Spleen (tissue), 11 donors: ENCODE results near the gene GTF3C6. TPM values are rescaled to one million over a fixed set of nuclear protein-coding genes. Genes with fewer than 3 reads are reported as not detected.
A peak's percentile ranks its signal among the peaks of the same experiment; 100 is the strongest.

Experiments used
- DNase-seq: peaks from one replicate; pipeline ENCODE4 v3.0.0-alpha.2; 2020
- H3K27ac ChIP-seq, 8 donors: fragments of 200-600 bp; sonication (generic) in 7 of 8; 1 replicate in 4 of 8; 2 replicates in 4 of 8; pipeline versions ENCODE4 v1.5.0 to v1.8.0; 2016 to 2021; ENCODE audit warnings: inconsistent platforms in 4 of 8, mild to moderate bottlenecking in 4 of 8, moderate library complexity in 1 of 8
- H3K27me3 ChIP-seq, 7 donors: fragments of 200-600 bp; sonication (generic) in 6 of 7; replicated peaks in 1 of 7; 1 replicate in 4 of 7; 2 replicates in 3 of 7; pipeline versions ENCODE4 v1.5.0 to v1.8.0; 2016 to 2021; ENCODE audit warnings: inconsistent platforms in 3 of 7, mild to moderate bottlenecking in 1 of 7
- H3K36me3 ChIP-seq, 6 donors: fragments of 200-600 bp; sonication (generic) in 5 of 6; 1 replicate in 4 of 6; 2 replicates in 2 of 6; pipeline versions ENCODE4 v1.5.0 to v1.8.0; 2016 to 2021; ENCODE audit warnings: inconsistent platforms in 2 of 6
- H3K4me1 ChIP-seq, 6 donors: fragments of 200-600 bp; sonication (generic) in 5 of 6; 1 replicate in 3 of 6; 2 replicates in 3 of 6; pipeline versions ENCODE4 v1.5.0 to v1.8.0; 2016 to 2021; ENCODE audit warnings: inconsistent platforms in 3 of 6
- H3K4me3 ChIP-seq, 8 donors: fragments of 200-600 bp; sonication (generic) in 7 of 8; 1 replicate in 4 of 8; 2 replicates in 4 of 8; pipeline versions ENCODE4 v1.5.0 to v1.8.0; 2016 to 2021; ENCODE audit warnings: inconsistent platforms in 4 of 8, mild to moderate bottlenecking in 4 of 8, moderate library complexity in 2 of 8
- H3K9me3 ChIP-seq, 8 donors: fragments of 200-600 bp; sonication (generic) in 7 of 8; 1 replicate in 4 of 8; 2 replicates in 4 of 8; pipeline versions ENCODE4 v1.5.0 to v1.8.0; 2016 to 2021; ENCODE audit warnings: inconsistent platforms in 4 of 8
- CTCF ChIP-seq, 11 experiments: fragments of 200-600 bp in 7 of 11; fragments of 450-650 bp in 4 of 11; sonication (generic) in 4 of 11; IDR thresholded peaks in 8 of 11; conservative IDR thresholded peaks in 3 of 11; 1 replicate in 7 of 11; 2 replicates in 4 of 11; pipeline versions ENCODE4 v1.4.0 to v1.8.0; 2016 to 2021; ENCODE audit warnings: antibody characterized with exemption in 11 of 11, inconsistent platforms in 4 of 11, mild to moderate bottlenecking in 1 of 11
- POLR2A ChIP-seq, 3 donors: fragments of 450-650 bp; IDR thresholded peaks; one replicate each; pipeline ENCODE4 v1.5.1; 2017; ENCODE audit warnings: antibody characterized with exemption in 3 of 3, mild to moderate bottlenecking in 1 of 3
- POLR2AphosphoS5 ChIP-seq, 3 donors: sonication (generic); formaldehyde crosslinking; IDR thresholded peaks; one replicate each; pipeline ENCODE4 v1.5.1; 2017; ENCODE audit warnings: antibody characterized with exemption in 3 of 3
- WGBS, 5 donors: extraction: QIAGEN DNeasy Blood & Tissue Kit in 3 of 5; methylation state at CpG; one replicate each; pipeline versions ENCODE4 v1.1.5 to v1.1.7; 2013 to 2018; 5-methylcytosine and 5-hydroxymethylcytosine counted together
- intact Hi-C: fragments of 100-400 bp; cut with DNase I; formaldehyde crosslinking; loops from one replicate; pipeline ENCODE4 v1.15.0; 2023; ENCODE audit warnings: low total_unique reads
- polyA plus RNA-seq, 3 donors: library from polyadenylated mRNA; stranded (reverse); fragments of 200-250 nt; gene quantifications; one replicate each; pipeline ENCODE4 v1.2.1, GENCODE V29; 2013
- total RNA-seq, 7 donors: library from RNA; depleted of rRNA in 3 of 7; stranded (reverse); fragments of >200 nt in 3 of 7; fragmentation: NEBNext Ultra II Directional in 4 of 7; extraction: Animal tissue kit (Norgen Biotek cat#: 25700) in 4 of 7; gene quantifications; one replicate each; pipeline versions ENCODE4 v1.1.0 to v1.2.1, GENCODE V29; 2016 to 2021
- donor health status: healthy with polysubstance abuse.
- donor health status: DM: no; HTN: no; CAD: no; lungs with moderate emphysema.
- donor health status: DM: no; HTN: no; CAD: no.
- donor health status: Bipolar disorder and iron deficiency.
- donor health status: healthy.
- donor health status: DM: no; HTN: no; CAD: no.
- donor health status: DM: yes; HTN: yes; CAD: no.

The GTF3C6 gene
- total and polyA plus RNA-seq, 10 donors, result 27.7 to 61.5 (median 46.4) TPM

- 81 to 89% (median 85%) methylated on average over 11 of the region's 11 CpGs for WGBS, 5 donors
- no peak overlapping the region for H3K4me3 ChIP-seq
- H3K9me3 ChIP-seq, result no peaks in the 10 kb centered on the region
- peaks cover 0 to 99% (median 49%) of the 10 kb centered on the region in 6 donors for H3K36me3 ChIP-seq
- H3K27me3 ChIP-seq, result no peaks in the 10 kb centered on the region
- no peaks in the 10 kb centered on the region for H3K4me1 ChIP-seq
- H3K27ac ChIP-seq, result no peak overlapping the region
- no peak for TF ChIP-seq POLR2A (IDR thresholded peaks at IDR 0.05)
- TF ChIP-seq CTCF (IDR thresholded peaks at IDR 0.05 in 8 of 11, conservative IDR thresholded peaks at IDR 0.05 in 3 of 11), result no peak
- TF ChIP-seq POLR2AphosphoS5 (IDR thresholded peaks at IDR 0.05), result no peak
- DNase-seq, result no peak
- intact Hi-C loops, result no loop called here
Measured at GRCh38 chr6:110990840-110991576, 32.5 kb downstream of the GTF3C6 start.

DNA sequence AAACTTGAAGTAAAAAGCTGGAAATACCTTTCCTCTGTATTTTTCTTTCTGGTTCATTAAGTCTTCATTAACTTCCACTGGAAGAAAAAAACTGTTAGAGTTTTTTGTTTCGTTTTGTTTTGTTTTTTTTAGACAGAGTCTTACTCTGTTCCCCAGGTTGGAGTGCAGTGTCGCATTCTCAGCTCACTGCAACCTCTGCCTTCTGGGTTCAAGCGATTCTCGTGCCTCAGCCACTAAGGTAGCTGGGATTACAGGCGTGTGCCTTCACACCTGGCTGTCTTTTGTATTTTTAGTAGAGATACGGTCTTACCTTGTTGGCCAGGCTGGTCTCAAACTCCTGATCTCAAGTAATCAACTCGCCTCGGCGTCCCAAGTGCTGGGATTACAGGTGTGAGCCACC, 38.2 kb downstream of the GTF3C6 start:
- Histone ChIP-seq H3K9me3 (no peaks in the 10 kb centered on the region), H3K4me1 (no peaks in the 10 kb centered on the region), H3K36me3 (peaks cover 0 to 100% (median 70%) of the 10 kb centered on the region in 6 donors), H3K4me3 (no peak overlapping the region), H3K27me3 (no peaks in the 10 kb centered on the region), H3K27ac (no peak overlapping the region)
- WGBS, 5 donors, result 95 to 96% (median 95%) methylated on average over 9 of the region's 9 CpGs
- intact Hi-C loops, result no loop called here
- TF ChIP-seq POLR2A (IDR thresholded peaks at IDR 0.05) (no peak), CTCF (IDR thresholded peaks at IDR 0.05 in 8 of 11, conservative IDR thresholded peaks at IDR 0.05 in 3 of 11) (no peak), POLR2AphosphoS5 (IDR thresholded peaks at IDR 0.05) (no peak)
- DNase-seq, result no peak

- H3K4me3 ChIP-seq, result no peak overlapping the region
- WGBS, 5 donors, result 56 to 80% (median 62%) methylated on average over 2 of the region's 2 CpGs
Measured at GRCh38 chr6:110999634-111000270, 41.2 kb downstream of the GTF3C6 start.

More at GRCh38 chr6:110999634-111000270, 41.2 kb downstream of the GTF3C6 start:
- intact Hi-C loops, result no loop called here
- Histone ChIP-seq H3K9me3 (no peaks in the 10 kb centered on the region), H3K4me1 (no peaks in the 10 kb centered on the region), H3K27me3 (no peaks in the 10 kb centered on the region), H3K27ac (no peak overlapping the region), H3K36me3 (peaks cover 0 to 100% (median 84%) of the 10 kb centered on the region in 6 donors)
- no peak for TF ChIP-seq POLR2A (IDR thresholded peaks at IDR 0.05)
- no peak for TF ChIP-seq POLR2AphosphoS5 (IDR thresholded peaks at IDR 0.05)
- TF ChIP-seq CTCF (IDR thresholded peaks at IDR 0.05 in 8 of 11, conservative IDR thresholded peaks at IDR 0.05 in 3 of 11), result peak in 8 of 11 experiments; percentile 5 to 47 (median 32)
- DNase-seq, result no peak
